ENCODE results near the gene PEX14.

GRCh38 chr1:10520952-10521351 lies 46.2 kb downstream of the PEX14 start:
- TF ChIP-seq, protein P1, sequence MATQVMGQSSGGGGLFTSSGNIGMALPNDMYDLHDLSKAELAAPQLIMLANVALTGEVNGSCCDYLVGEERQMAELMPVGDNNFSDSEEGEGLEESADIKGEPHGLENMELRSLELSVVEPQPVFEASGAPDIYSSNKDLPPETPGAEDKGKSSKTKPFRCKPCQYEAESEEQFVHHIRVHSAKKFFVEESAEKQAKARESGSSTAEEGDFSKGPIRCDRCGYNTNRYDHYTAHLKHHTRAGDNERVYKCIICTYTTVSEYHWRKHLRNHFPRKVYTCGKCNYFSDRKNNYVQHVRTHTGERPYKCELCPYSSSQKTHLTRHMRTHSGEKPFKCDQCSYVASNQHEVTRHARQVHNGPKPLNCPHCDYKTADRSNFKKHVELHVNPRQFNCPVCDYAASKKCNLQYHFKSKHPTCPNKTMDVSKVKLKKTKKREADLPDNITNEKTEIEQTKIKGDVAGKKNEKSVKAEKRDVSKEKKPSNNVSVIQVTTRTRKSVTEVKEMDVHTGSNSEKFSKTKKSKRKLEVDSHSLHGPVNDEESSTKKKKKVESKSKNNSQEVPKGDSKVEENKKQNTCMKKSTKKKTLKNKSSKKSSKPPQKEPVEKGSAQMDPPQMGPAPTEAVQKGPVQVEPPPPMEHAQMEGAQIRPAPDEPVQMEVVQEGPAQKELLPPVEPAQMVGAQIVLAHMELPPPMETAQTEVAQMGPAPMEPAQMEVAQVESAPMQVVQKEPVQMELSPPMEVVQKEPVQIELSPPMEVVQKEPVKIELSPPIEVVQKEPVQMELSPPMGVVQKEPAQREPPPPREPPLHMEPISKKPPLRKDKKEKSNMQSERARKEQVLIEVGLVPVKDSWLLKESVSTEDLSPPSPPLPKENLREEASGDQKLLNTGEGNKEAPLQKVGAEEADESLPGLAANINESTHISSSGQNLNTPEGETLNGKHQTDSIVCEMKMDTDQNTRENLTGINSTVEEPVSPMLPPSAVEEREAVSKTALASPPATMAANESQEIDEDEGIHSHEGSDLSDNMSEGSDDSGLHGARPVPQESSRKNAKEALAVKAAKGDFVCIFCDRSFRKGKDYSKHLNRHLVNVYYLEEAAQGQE (IDR thresholded peaks at IDR 0.05; ENCODE audit: insufficient read depth in 1 of 2, low read depth in 2 of 2, low read length in 2 of 2) = no peak
- no peak for TF ChIP-seq TAF1 (IDR thresholded peaks at IDR 0.05; ENCODE audit: borderline replicate concordance, insufficient read depth, low read length)
